IMR-90 (cell line): ENCODE measurements around the gene PTHLH. TPM values are rescaled to one million over a fixed set of nuclear protein-coding genes. Genes with fewer than 3 reads are reported as not detected.

ENCODE experiments used
- ATAC-seq: fragments of 200-7000 bp; cut with Tn5 transposase; 2 replicates; pipeline ENCODE4 v1.9.1; 2020; ENCODE audit warnings: low read depth, mild to moderate bottlenecking, moderate library complexity
- BruUV-seq: library from RNA; stranded (reverse); fragments of 400-500 nt; replicated peaks from 2 replicates; lab custom pipeline; 2021; lab: Mats Ljungman, UMichigan
- CTCF ChIA-PET: fragments of 300-600 bp; formaldehyde crosslinking; extraction: SDS; loops from one replicate; lab custom pipeline; 2021; ENCODE audit warnings: antibody characterized with exemption; lab: Yijun Ruan, JAX
- POLR2A ChIA-PET: fragments of 300-600 bp; sonication (Branson Sonifier 250); formaldehyde crosslinking; loops from one replicate; lab custom pipeline; 2022; ENCODE audit warnings: antibody characterized with exemption; ENCODE audit not compliant: unreplicated experiment; lab: Charles Lee
- DNase-seq: peaks from one replicate; pipeline ENCODE4 v3.0.0; 2013
- H2AFZ ChIP-seq: replicated peaks from 2 replicates; pipeline ENCODE3; 2013; ENCODE audit warnings: low read length, mild to moderate bottlenecking; ENCODE audit not compliant: poor library complexity
- H2AK5ac ChIP-seq: 2 replicates; pipeline ENCODE4 v1.6.1; 2013; ENCODE audit warnings: low read depth, low read length, inconsistent platforms
- H2AK9ac ChIP-seq: replicated peaks from 2 replicates; pipeline ENCODE3; 2013; ENCODE audit warnings: mild to moderate bottlenecking, low read depth, low read length, moderate library complexity; ENCODE audit not compliant: poor library complexity
- H2BK120ac ChIP-seq: 2 replicates; pipeline ENCODE4 v1.6.1; 2013; ENCODE audit warnings: low read depth, low read length, inconsistent platforms
- H2BK15ac ChIP-seq: 3 replicates; pipeline ENCODE4 v1.6.1; 2013; ENCODE audit warnings: low read depth, low read length, inconsistent platforms
- H2BK20ac ChIP-seq: 2 replicates; pipeline ENCODE4 v1.6.1; 2013; ENCODE audit warnings: low read depth, mild to moderate bottlenecking, inconsistent platforms, low read length, moderate library complexity
- H2BK5ac ChIP-seq: 2 replicates; pipeline ENCODE4 v1.6.1; 2013; ENCODE audit warnings: mild to moderate bottlenecking, low read depth, low read length, inconsistent platforms; ENCODE audit not compliant: poor library complexity, severe bottlenecking
- H3K14ac ChIP-seq: replicated peaks from 2 replicates; pipeline ENCODE4 v1.6.1; 2013; ENCODE audit warnings: low read depth, low read length, inconsistent platforms
- H3K18ac ChIP-seq: 2 replicates; pipeline ENCODE4 v1.6.1; 2013; ENCODE audit warnings: low read depth, low read length, control low read depth
- H3K23ac ChIP-seq: 2 replicates; pipeline ENCODE4 v1.6.1; 2013; ENCODE audit warnings: low read depth, low read length, inconsistent platforms
- H3K27ac ChIP-seq: 2 replicates; pipeline ENCODE4 v1.5.1; 2013; ENCODE audit warnings: mild to moderate bottlenecking, control low read depth, low read length; ENCODE audit not compliant: insufficient read depth
- H3K27me3 ChIP-seq: 2 replicates; pipeline ENCODE4 v1.6.1; 2013; ENCODE audit warnings: low read length; ENCODE audit not compliant: control insufficient read depth, insufficient read depth
- H3K36me3 ChIP-seq: 2 replicates; pipeline ENCODE4 v1.6.1; 2013; ENCODE audit warnings: low read length, mixed read lengths; ENCODE audit not compliant: control insufficient read depth, insufficient read depth
- H3K4ac ChIP-seq: 2 replicates; pipeline ENCODE4 v1.6.1; 2013; ENCODE audit warnings: low read depth, low read length, inconsistent platforms
- H3K4me1 ChIP-seq: 2 replicates; pipeline ENCODE4 v1.6.1; 2013; ENCODE audit warnings: low read length, mixed read lengths; ENCODE audit not compliant: control insufficient read depth, insufficient read depth
- H3K4me2 ChIP-seq: 2 replicates; pipeline ENCODE4 v1.6.1; 2013; ENCODE audit warnings: low read depth, mild to moderate bottlenecking, control low read depth, low read length, moderate library complexity
- H3K4me3 ChIP-seq: 2 replicates; pipeline ENCODE4 v1.5.1; 2013; ENCODE audit warnings: low read depth, mild to moderate bottlenecking, control low read depth, low read length, moderate library complexity; ENCODE audit not compliant: insufficient read depth
- H3K56ac ChIP-seq: 2 replicates; pipeline ENCODE4 v1.6.1; 2013; ENCODE audit warnings: low read length, inconsistent platforms; ENCODE audit not compliant: insufficient read depth; ENCODE audit errors: extremely low read depth
- H3K79me1 ChIP-seq, 2 experiments: 2 replicates each; pipeline ENCODE4 v1.6.1; 2013; ENCODE audit warnings: low read length in 2 of 2, inconsistent platforms in 1 of 2, low read depth in 1 of 2
- H3K9ac ChIP-seq: 2 replicates; pipeline ENCODE4 v1.6.1; 2013; ENCODE audit warnings: low read depth, low read length, control low read depth
- H3K9me1 ChIP-seq: 2 replicates; pipeline ENCODE4 v1.6.1; 2013; ENCODE audit warnings: low read length, inconsistent platforms; ENCODE audit not compliant: insufficient read depth
- H3K9me3 ChIP-seq: 2 replicates; pipeline ENCODE4 v1.6.1; 2013; ENCODE audit warnings: low read length; ENCODE audit not compliant: control insufficient read depth, insufficient read depth
- H4K20me1 ChIP-seq: 2 replicates; pipeline ENCODE4 v1.6.1; 2013; ENCODE audit warnings: low read length, inconsistent platforms; ENCODE audit not compliant: insufficient read depth
- H4K5ac ChIP-seq: 2 replicates; pipeline ENCODE4 v1.6.1; 2013; ENCODE audit warnings: mild to moderate bottlenecking, low read depth, low read length, control low read depth
- H4K8ac ChIP-seq, 2 experiments: 2 replicates each; pipeline ENCODE4 v1.6.1; 2013; ENCODE audit warnings: low read depth in 2 of 2, low read length in 2 of 2, control low read depth in 1 of 2, inconsistent platforms in 1 of 2
- H4K91ac ChIP-seq: 2 replicates; pipeline ENCODE4 v1.6.1; 2013; ENCODE audit warnings: low read depth, low read length, inconsistent platforms; ENCODE audit not compliant: insufficient read depth
- CEBPB ChIP-seq: IDR thresholded peaks from 2 replicates; pipeline ENCODE4 v1.6.1; 2012; ENCODE audit warnings: low read depth, low read length, improper control_type of control experiment
- POLR2A ChIP-seq: IDR thresholded peaks from 2 replicates; pipeline ENCODE4 v1.6.1; 2012; ENCODE audit warnings: mild to moderate bottlenecking, low read depth, low read length
- WGBS, 2 experiments: methylation state at CpG; one replicate each; pipeline versions ENCODE4 v1.1.5 to v1.1.7; 2013; ENCODE audit warnings: missing lambda C conversion rate in 2 of 2; ENCODE audit not compliant: insufficient read length in 1 of 2; ENCODE audit errors: extremely low coverage in 2 of 2; 5-methylcytosine and 5-hydroxymethylcytosine counted together
- dilution Hi-C: fragments of 300-500 bp; cut with HindIII; formaldehyde crosslinking; loops from one replicate; pipeline ENCODE4 v1.14.3; 2018; ENCODE audit warnings: low sequenced_read_pairs; ENCODE audit not compliant: unreplicated experiment
- in situ Hi-C: fragments of 300-500 bp; cut with MboI; formaldehyde crosslinking; loops from 3 replicates; pipeline ENCODE4 v1.14.3; 2019; ENCODE audit warnings: low sequenced_read_pairs, inconsistent platforms, mixed read lengths
- intact Hi-C: fragments of 100-400 bp; cut with micrococcal nuclease; formaldehyde crosslinking; loops from 2 replicates; pipeline ENCODE4 v1.10.0; 2022
- polyA plus RNA-seq, 3 experiments: library from polyadenylated mRNA; depleted of rRNA; stranded (reverse); fragments of >200 nt; gene quantifications; 2 replicates each; pipeline ENCODE4 v1.2.3, GENCODE V29; 2012; ENCODE audit warnings: low replicate concordance in 1 of 3
- total RNA-seq: library from RNA; depleted of rRNA; stranded (reverse); fragments of >200 nt; gene quantifications from 2 replicates; pipeline ENCODE4 v1.2.3, GENCODE V29; 2012

The PTHLH gene
- total and polyA plus RNA-seq, 2 of the 4 experiments (the other 2 are of a cell fraction): 0.36 to 1.3 TPM

DNA sequence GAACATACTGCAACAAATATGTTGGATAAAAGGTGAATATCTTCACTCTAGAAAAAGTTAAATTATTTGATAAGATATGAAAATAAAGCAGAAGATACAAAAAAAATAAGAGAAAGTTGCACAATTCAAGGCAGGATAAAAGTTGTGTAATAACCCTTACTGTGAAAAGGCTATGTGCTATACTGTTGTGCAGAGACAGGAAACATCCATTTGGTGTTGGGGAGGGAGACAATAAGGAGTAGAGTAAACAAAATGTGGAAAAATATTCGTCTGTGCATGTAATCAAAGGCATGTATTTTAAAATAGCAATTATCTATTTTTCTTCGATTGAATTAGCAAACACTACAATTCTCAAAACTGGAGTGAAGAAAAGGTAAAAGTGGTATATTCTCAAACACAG is 34.8 kb downstream of the PTHLH start:
- no peaks in the 10 kb centered on the region for H3K36me3 ChIP-seq
- H2AK5ac ChIP-seq: no peak overlapping the region
- H3K9me1 ChIP-seq: no peaks in the 10 kb centered on the region
- no peak overlapping the region for H2AK9ac ChIP-seq
- dilution Hi-C loops: no loop called here
- intact Hi-C loops: no loop called here
- CTCF ChIA-PET: no interaction called here
- WGBS, 2 experiments: no CpG with 5 or more reads among the region's 2 CpGs
- TF ChIP-seq POLR2A (no peak), CEBPB (peak; percentile 78)
- BruUV-seq: no TSS peak
- no peaks in the 10 kb centered on the region for H3K4me1 ChIP-seq
- H3K27me3 ChIP-seq: no peaks in the 10 kb centered on the region
- no peak overlapping the region for H3K56ac ChIP-seq
- H3K9ac ChIP-seq: no peak overlapping the region
- H3K27ac ChIP-seq: no peak overlapping the region
- H2BK20ac ChIP-seq: no peak overlapping the region
- no peak overlapping the region for H3K23ac ChIP-seq
- no peaks in the 10 kb centered on the region for H3K79me1 ChIP-seq
- no peak overlapping the region for H2BK15ac ChIP-seq
- no peak overlapping the region for H3K4me3 ChIP-seq
- no peak overlapping the region for H4K8ac ChIP-seq
- DNase-seq (no peak), ATAC-seq (no peak)
- H3K4me2 ChIP-seq: no peak overlapping the region
- H4K5ac ChIP-seq: no peak overlapping the region
- H3K14ac ChIP-seq: no peak overlapping the region
- in situ Hi-C loops: no loop called here
- no peak overlapping the region for H2AFZ ChIP-seq
- no peaks in the 10 kb centered on the region for H3K9me3 ChIP-seq
- no peak overlapping the region for H3K4ac ChIP-seq
- H3K18ac ChIP-seq: no peak overlapping the region
- H2BK5ac ChIP-seq: no peak overlapping the region
- H4K20me1 ChIP-seq: no peaks in the 10 kb centered on the region
- POLR2A ChIA-PET: no interaction called here
- H4K91ac ChIP-seq: no peak overlapping the region
- H2BK120ac ChIP-seq: no peak overlapping the region
